ENCODE results near the gene ART4.

DNA sequence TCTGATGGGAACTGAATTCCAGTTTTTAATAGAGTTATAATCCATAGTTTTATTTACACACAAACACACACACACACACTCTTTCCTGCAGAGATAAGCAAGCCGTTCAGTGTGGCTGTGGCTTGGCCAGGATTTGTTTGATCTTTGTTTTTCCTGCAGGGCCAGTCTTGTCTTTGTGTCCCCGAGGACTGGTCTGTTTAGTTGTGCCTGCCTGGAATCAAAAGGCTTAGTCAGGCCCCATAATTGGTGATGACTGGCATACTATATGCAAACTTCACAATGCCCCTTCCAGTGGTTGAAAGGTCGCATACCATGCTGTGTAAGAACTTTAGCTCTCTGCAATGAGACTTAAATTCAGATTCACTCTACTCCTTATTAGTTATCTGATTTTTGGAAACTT lies 66.1 kb downstream of the ART4 start:
- TF ChIP-seq, protein P1, sequence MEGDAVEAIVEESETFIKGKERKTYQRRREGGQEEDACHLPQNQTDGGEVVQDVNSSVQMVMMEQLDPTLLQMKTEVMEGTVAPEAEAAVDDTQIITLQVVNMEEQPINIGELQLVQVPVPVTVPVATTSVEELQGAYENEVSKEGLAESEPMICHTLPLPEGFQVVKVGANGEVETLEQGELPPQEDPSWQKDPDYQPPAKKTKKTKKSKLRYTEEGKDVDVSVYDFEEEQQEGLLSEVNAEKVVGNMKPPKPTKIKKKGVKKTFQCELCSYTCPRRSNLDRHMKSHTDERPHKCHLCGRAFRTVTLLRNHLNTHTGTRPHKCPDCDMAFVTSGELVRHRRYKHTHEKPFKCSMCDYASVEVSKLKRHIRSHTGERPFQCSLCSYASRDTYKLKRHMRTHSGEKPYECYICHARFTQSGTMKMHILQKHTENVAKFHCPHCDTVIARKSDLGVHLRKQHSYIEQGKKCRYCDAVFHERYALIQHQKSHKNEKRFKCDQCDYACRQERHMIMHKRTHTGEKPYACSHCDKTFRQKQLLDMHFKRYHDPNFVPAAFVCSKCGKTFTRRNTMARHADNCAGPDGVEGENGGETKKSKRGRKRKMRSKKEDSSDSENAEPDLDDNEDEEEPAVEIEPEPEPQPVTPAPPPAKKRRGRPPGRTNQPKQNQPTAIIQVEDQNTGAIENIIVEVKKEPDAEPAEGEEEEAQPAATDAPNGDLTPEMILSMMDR (IDR thresholded peaks at IDR 0.05): no peak
- TF ChIP-seq EZH2 (IDR thresholded peaks at IDR 0.05): no peak

All from neural progenitor cell (in vitro differentiated cells).